ENCODE results near the gene ZNF506.

- TF ChIP-seq POLR2A (IDR thresholded peaks at IDR 0.05), result peak; percentile 79 to 86
- peak in 1 of 4 experiments; percentile 6 for TF ChIP-seq CTCF (IDR thresholded peaks at IDR 0.05)
These were observed 44.4 kb upstream of the ZNF506 start, which contains the start of gene ZNF253 for GRCh38 chr19:19865750-19866610.
